Measurements from ENCODE around the gene THUMPD1. TPM values are rescaled to one million over a fixed set of nuclear protein-coding genes. Genes with fewer than 3 reads are reported as not detected.

THUMPD1 gene
- total and polyA plus RNA-seq, 9 donors = 18.2 to 45.5 (median 36.8) TPM

DNA sequence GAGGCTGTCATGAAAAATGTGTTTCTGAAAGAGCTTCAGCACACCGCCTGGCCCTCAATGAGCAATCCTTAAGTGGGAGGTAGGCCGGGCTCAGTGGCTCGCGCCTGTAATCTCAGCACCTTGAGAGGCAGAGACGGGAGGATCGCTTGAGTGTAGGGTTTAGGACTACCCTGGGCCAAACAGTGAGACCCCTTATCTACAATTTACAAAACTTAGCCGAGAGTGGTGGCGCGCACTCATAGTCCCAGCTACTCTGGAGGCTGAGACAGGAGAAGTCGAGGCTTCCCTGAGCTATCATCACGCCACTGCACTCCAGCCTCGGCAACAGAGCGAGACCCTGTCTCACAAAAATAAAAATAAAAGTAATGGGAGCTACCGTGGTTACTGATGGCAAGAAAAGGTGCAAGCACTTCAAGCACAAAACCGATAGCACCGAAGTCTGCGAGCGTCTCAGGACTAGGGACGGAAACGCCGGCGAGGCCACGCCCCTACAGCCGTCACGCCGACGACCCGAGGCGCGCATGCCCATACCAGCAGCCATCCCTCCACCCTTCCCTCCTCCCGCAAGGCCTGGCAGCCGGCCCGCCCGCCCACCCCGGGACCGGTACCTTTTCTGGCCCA lies 607 bp downstream of the THUMPD1 start:
- H3K27ac ChIP-seq = peak overlapping the region; percentile 76 to 98
- H3K4me1 ChIP-seq (ENCODE audit: insufficient read depth) = peaks cover 9% of the 10 kb centered on the region
- TF ChIP-seq POLR2A (IDR thresholded peaks at IDR 0.05) (peak; percentile 9), EP300 (IDR thresholded peaks at IDR 0.05) (no peak)
- TF ChIP-seq, protein P1, sequence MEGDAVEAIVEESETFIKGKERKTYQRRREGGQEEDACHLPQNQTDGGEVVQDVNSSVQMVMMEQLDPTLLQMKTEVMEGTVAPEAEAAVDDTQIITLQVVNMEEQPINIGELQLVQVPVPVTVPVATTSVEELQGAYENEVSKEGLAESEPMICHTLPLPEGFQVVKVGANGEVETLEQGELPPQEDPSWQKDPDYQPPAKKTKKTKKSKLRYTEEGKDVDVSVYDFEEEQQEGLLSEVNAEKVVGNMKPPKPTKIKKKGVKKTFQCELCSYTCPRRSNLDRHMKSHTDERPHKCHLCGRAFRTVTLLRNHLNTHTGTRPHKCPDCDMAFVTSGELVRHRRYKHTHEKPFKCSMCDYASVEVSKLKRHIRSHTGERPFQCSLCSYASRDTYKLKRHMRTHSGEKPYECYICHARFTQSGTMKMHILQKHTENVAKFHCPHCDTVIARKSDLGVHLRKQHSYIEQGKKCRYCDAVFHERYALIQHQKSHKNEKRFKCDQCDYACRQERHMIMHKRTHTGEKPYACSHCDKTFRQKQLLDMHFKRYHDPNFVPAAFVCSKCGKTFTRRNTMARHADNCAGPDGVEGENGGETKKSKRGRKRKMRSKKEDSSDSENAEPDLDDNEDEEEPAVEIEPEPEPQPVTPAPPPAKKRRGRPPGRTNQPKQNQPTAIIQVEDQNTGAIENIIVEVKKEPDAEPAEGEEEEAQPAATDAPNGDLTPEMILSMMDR (IDR thresholded peaks at IDR 0.05) = no peak
- H3K36me3 ChIP-seq = no peaks in the 10 kb centered on the region
- 0% methylated on average over 36 of the region's 36 CpGs for WGBS, 3 donors
- peak; percentile 86 to 94 (median 91) for DNase-seq
- H3K27me3 ChIP-seq = no peaks in the 10 kb centered on the region
- H3K4me3 ChIP-seq = peak overlapping the region; percentile 100
- intact Hi-C loops (cut with DNase I) = no loop called here
- no peaks in the 10 kb centered on the region for H3K9me3 ChIP-seq

DNA sequence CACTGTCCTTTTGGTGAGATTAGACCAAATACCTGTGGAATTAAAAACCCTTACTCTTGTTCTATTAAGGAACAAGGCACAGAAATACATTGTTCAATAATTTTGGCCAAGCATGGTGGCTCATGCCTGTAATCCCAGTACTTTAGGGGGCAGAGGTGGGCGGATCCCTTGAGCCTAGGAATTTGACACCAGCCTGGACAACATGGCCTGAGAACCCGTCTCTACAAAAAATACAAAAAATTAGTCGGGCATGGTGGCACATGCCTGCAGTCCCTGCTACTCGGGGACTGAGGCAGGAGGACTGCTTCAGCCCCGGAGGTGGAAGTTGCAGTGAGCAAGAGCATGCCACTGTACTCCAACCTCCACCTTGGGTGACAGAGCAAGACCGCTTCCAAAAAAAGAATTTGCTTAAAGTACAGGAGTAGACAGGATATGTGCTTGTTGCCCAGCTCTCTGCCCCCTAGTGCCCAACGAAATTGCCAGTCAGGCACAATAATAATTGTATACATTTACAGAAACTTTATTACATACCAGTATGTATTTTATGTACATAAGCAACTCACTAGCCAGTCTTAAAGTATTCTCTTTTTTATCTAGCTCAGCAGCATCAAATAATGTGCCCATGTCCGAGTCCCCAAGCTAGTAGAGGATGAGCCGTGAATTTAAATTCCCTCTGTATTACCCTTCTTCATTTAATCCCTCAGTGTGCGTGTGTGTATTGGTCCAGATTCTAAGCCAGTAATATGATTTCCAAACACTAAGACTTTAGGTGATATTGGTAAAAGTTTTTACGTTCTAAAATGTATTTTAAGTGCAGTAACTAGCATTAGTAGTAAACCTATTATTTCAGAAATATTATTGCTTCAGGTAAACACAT lies 1.4 kb downstream of the THUMPD1 start:
- no peaks in the 10 kb centered on the region for H3K27me3 ChIP-seq
- intact Hi-C loops (cut with DNase I) = no loop called here
- TF ChIP-seq POLR2A (IDR thresholded peaks at IDR 0.05) (no peak), EP300 (IDR thresholded peaks at IDR 0.05) (no peak)
- TF ChIP-seq, protein P1 (IDR thresholded peaks at IDR 0.05) = peak in 1 of 3 donors; percentile 37
- WGBS, 3 donors = 15 to 30% (median 22%) methylated on average over 11 of the region's 11 CpGs
- peak overlapping the region; percentile 76 to 98 for H3K27ac ChIP-seq
- no peaks in the 10 kb centered on the region for H3K9me3 ChIP-seq
- H3K4me3 ChIP-seq = peak overlapping the region; percentile 100
- H3K36me3 ChIP-seq = no peaks in the 10 kb centered on the region
- peaks cover 9% of the 10 kb centered on the region for H3K4me1 ChIP-seq (ENCODE audit: insufficient read depth)
- peak in 1 of 5 donors; percentile 26 for DNase-seq

DNA sequence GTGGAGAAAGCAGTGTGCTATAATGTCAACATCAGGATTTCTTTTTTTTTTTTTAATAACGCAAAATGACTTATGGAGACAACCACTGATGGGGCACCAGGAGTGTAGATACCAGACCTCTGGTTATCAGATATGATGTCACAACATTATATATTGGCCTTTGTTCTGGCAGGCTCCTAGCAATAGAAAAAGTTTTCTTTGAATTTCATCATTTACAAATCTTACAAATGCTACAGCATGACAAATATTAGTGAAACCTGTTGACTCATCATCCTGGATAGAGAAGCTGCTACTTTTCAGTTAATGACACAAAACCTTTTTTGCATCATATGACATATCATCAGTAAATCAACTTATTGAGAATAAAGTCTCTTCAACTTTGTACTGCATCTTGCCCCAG lies 6.1 kb downstream of the THUMPD1 start:
- H3K27ac ChIP-seq = no peak overlapping the region
- peaks cover 9% of the 10 kb centered on the region for H3K4me1 ChIP-seq (ENCODE audit: insufficient read depth)
- no peaks in the 10 kb centered on the region for H3K36me3 ChIP-seq
- DNase-seq = no peak
- 37 to 54% (median 52%) methylated on average over 1 of the region's 1 CpG for WGBS, 3 donors
- no peaks in the 10 kb centered on the region for H3K9me3 ChIP-seq
- intact Hi-C loops (cut with DNase I) = loop anchor here in 1 of 4 donors (5.0 kb wide), 1 partner anchor 63 kb away; no protein-coding TSS in a partner anchor
- TF ChIP-seq, protein P1 (IDR thresholded peaks at IDR 0.05) = no peak
- no peak for TF ChIP-seq POLR2A (IDR thresholded peaks at IDR 0.05)
- no peak for TF ChIP-seq EP300 (IDR thresholded peaks at IDR 0.05)
- H3K4me3 ChIP-seq = no peak overlapping the region
- H3K27me3 ChIP-seq = no peaks in the 10 kb centered on the region

DNA sequence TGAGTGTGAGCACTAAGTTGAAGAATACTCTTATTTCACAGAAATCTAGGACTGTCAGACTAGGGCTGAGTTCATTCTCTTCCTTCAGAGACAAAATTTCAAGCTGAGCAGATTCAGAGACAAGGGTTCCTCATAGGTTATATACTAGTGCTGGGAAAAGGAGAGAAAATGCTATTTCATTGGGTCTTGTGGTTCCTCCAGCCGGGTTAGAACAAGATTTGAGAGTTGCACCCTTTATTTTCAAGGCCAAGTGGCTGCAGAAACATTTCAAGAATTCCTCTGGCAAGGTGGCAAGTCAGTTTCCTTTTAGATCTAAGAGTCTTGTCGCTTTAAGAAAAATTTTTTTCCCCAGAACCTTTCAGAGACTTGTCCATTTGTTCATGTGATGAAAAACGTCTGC lies 6.8 kb downstream of the THUMPD1 start:
- Histone ChIP-seq H3K4me1 (ENCODE audit: insufficient read depth) (peaks cover 10% of the 10 kb centered on the region), H3K9me3 (no peaks in the 10 kb centered on the region), H3K27me3 (no peaks in the 10 kb centered on the region), H3K36me3 (no peaks in the 10 kb centered on the region), H3K4me3 (no peak overlapping the region), H3K27ac (peak overlapping the region in 1 of 2 donors; percentile 35)
- TF ChIP-seq EP300 (IDR thresholded peaks at IDR 0.05) (no peak), POLR2A (IDR thresholded peaks at IDR 0.05) (no peak)
- TF ChIP-seq, protein P1 (IDR thresholded peaks at IDR 0.05) = no peak
- 0 to 13% (median 5%) methylated on average over 3 of the region's 3 CpGs for WGBS, 3 donors
- DNase-seq = no peak
- intact Hi-C loops (cut with DNase I) = loop anchor here in 1 of 4 donors (5.0 kb wide), 1 partner anchor 62 kb away; no protein-coding TSS in a partner anchor

Measured in ovary (tissue), 9 donors.